HG03439 (cell line): ENCODE results near the gene GPC5.
"Not testable (repeated sequence)": the region's sequence is repeated elsewhere in the genome, so short reads cannot be mapped to it uniquely, and the experiment has no call there.

Source experiments
- ATAC-seq: cut with Tn5 transposase; IDR thresholded peaks from one replicate; pipeline ENCODE4 v1.9.1; 2021; ENCODE audit warnings: mild to moderate bottlenecking, moderate library complexity; ENCODE audit not compliant: unreplicated experiment

GPC5 gene

GRCh38 chr13:91764527-91764926 is 366.1 kb downstream of the GPC5 start:
- no peak for ATAC-seq

DNA sequence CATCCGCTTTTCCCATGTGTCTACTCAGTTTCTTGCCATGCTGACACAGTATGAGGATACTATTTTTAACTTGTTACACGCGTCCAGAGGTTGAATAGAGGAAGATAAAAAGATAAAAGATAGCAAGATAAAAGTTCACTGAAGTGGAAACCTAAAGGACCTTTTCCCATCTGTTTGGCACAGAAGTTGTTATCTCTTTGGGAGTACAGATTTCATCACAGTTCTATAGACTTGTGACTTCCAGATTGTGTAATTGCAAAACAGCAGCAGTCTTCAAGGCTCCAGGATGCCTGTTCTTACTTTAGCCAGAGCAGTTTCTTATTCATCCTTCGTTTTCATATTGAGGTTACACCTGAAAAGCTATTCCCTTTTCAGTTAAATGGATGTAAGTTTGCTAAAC is 369.2 kb downstream of the GPC5 start:
- ATAC-seq: no peak

GRCh38 chr13:91768746-91769145 is 370.3 kb downstream of the GPC5 start:
- no peak for ATAC-seq

GRCh38 chr13:91771229-91771628 is 372.8 kb downstream of the GPC5 start:
- no peak for ATAC-seq

GRCh38 chr13:91773591-91774227 is 375.3 kb downstream of the GPC5 start:
- no peak for ATAC-seq

- no peak for ATAC-seq
Observed at GRCh38 chr13:91774397-91774796, 376.0 kb downstream of the GPC5 start.

- no peak for ATAC-seq
Observed at GRCh38 chr13:91776611-91777193, 378.3 kb downstream of the GPC5 start.

GRCh38 chr13:91778123-91778522 is 379.7 kb downstream of the GPC5 start:
- ATAC-seq: no peak

DNA sequence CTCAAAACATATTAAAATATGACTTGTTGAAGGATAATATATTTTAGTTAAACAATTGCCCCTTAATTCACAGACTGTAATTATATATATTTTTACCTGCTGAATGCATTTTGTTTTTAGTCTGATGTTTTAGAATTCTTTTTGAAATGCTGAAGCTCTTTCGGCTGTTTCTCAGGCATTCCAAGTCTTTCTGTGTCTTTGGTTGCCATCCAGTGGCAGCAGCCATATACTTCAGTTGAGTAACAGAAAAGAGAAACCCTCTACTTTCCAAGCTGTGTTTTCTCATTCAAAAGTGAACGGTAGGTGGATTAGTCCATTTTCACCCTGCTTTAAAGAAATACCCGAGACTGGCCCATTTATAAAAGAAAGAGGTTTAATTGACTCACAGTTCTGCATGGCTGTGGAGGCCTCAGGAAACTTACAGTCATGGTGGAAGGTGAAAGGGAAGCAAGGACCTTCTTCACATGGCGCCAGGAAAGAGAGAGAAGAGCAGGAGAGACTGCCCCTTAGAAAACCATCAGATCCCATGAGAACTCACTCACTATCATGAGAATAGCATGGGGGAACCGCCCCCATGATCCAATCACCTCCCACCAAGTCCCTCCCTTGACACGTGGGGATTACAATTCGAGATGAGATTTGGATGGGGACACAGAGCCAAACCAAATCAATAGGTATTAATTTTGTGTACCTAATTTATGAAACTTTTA is 383.7 kb downstream of the GPC5 start:
- not testable (repeated sequence) for ATAC-seq

DNA sequence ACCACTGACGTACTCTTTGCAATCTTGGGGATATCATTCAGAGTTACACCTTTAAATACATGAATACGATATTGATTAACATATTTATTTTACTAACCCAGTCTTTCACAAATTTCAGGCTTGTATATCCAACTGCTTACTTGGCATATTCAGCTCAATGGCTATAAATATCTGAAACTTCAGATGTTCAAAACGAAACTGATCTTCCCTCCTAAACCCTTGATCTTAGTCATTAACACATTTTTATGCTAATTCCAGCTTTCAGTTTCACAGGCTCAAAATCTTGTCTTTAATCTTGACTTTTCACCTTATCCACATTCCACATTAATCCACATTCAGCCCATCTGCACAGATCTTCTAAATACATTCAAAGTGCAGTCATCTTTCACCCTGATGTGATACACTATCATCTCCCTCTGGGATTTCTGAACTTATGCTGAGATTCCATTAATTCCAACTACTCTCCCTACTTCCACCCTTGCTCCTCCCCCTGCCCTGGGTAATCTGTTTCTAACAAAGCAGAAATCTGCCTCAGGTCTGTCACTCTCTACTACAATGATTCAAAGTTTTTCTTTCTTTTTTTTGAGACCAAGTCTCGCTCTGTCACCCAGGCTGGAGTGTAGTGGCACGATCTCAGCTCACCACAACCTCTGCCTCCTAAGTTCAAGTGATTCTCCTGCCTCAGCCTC is 387.2 kb downstream of the GPC5 start:
- peak; percentile 83 for ATAC-seq

DNA sequence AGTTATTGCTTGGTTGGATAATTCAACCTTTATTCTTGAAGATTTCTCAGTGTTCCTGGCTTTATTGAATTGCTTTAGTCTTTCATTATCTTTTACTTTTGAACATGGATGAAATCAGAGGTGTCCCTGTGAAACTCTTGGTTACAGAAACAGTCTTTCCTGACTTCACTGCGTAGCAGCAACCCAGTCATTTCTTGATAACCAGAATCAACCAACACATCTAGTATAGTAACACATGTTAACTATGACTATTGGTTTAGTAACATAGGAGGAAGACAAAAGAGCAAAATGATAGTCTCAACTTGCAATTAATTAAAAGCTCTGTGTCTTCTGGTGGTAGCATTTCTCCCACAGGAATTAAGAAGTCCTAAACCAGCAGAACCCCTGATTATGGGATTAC is 393.6 kb downstream of the GPC5 start:
- no peak for ATAC-seq

DNA sequence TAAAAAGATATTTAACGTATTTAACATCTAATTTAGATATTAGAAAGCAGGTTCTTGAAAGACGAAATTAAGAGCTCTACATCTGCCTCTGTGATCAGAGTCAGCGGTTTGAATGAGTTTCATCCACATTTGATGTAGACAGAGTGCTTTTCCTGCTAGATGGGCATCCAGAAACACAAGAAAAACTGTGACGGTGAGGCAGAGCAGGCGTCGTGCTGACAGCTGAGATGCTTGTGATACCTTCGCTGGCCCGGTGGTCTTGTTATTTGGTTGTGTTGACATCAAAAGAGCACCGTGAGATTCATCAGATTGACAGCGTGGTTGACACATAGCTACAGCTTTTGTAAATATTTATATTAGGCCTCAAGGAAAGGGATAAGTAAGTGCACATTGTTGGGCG is 399.1 kb downstream of the GPC5 start:
- no peak for ATAC-seq

- not testable (repeated sequence) for ATAC-seq
Observed at GRCh38 chr13:91798338-91798737, 399.9 kb downstream of the GPC5 start.

DNA sequence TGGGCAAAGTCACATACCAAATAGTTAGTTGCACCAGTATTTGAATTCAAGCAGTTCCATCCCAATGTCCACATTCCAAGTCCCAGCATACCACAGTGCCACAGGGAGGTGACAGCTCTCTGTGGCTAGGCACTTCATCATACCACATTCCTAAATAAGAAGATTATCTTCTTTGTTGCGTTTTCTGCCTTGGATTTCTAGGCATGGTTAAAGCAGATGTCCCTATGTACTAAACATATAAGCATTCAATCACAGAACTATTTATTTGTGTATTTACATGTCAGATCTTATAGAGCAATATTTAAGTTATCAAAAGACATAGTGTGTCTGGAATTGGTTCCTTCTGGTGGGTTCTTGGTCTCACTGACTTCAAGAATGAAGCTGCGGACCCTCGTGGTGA is 403.4 kb downstream of the GPC5 start:
- not testable (repeated sequence) for ATAC-seq

DNA sequence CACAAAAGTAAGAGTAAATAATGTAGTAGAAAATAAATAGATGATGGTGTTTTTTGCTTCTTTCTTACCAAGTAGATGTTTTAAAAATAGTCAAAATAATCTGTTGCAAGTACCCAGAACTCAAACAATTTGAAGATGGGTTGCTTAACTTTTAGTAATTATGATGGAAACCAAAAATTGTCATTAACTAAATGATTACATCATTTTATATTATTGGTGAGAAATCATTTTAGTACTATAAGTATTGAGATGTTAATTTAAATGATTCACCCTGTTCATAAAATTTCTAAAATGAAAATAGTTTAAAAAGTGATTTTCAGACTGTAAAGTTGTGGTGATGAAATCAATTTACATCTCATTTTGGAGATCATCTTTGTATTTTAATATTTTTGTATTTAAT is 404.5 kb downstream of the GPC5 start:
- ATAC-seq: no peak

DNA sequence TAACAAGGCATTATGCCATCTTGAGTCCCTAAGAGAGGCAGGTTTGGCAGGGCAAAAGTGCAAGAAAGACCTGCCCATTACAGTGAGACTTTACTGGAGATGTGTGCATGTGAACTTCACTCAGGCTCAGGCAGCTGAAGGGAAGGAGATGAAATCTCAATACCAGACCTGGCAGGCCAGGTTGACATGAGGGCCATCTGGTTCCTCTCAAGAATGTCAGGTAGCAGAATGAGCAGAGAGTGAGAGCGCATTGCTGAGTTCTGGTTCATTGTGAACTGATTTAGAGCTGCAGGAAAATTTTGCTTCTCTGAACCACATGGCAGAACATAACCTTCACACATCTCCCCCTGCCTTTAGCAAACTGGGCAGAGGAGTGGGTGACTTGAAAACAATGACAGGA is 406.3 kb downstream of the GPC5 start:
- ATAC-seq: no peak

DNA sequence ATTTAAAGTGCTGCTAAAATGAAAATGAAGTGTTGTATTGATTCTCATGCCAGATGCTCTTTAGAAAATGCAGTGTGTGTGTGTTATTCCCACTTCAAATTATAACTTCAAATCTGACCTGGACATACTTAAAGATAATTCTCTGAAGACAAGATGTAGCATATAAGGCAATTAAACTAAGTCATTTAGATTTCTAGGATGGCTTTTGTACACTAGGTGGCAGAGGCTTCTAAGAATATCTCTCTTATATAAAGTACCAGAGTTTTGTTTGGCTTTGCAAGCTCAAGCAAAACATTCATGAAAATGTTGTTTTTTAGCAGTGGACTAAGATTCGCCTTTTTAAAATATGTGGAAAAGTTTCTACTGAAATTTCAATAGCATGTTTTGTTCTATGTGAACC is 407.2 kb downstream of the GPC5 start:
- no peak for ATAC-seq

DNA sequence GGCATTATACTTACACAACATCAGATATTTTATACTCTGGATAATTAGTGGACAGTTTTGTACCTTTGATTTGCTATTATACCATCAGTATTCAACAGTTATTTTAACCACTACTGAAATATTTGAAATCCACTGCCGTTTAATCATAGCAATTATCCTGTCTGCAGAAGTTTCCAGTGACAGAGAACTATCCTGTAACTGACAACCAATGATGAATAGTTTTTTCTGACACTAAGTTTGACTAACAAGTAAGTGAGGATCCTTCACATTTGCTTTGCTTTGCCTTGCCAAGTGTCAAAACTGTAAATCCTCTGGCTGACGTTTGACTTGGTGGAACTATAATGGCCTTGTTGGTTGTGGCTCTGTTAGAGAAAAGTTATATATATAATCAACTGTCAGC is 410.7 kb downstream of the GPC5 start:
- ATAC-seq: no peak

- ATAC-seq: no peak
Observed at GRCh38 chr13:91813253-91813652, 414.8 kb downstream of the GPC5 start.

DNA sequence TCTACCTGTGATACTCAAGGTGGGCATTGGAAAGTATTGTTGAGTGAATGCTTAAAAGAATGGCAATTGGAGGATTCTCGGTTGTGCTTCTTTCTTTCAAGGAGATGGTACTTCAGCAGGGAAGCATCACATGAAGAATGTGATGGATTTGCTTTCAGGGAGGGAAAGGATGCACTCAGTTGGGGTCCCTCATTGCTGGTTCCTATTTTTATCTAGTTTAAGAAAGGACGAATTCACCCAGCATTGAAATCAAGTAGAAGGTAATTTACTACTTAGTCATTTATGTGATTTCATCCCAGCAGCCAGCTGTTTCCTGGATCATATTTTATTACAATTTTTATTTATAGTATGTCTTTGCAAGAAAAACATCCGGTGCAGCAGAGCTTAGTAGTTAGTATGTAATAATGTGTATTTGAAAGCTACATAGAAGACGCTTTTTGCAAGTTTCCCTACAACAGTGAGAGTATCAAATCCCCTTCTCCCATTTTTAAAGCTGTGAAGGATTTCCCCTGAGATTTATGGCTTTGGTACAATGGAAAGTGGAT is 417.9 kb downstream of the GPC5 start:
- ATAC-seq: no peak

DNA sequence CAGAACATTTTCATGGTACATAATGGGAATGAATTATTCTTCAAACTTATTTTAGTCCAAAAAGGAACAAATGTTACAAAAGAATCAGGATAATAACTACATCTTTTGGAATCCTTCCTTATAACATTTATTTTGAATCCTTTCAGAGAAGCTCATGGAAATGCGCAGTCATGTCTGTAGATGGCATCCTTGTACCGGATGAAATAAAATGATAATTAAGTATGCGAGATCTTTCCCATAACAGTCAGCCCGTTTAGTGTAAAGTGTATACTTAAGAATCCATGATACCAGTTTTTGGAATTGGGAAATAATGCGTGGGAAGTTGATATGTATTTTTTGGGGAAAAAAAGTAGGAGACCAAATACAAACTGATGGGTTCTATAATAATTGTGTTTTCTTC is 418.8 kb downstream of the GPC5 start:
- no peak for ATAC-seq

GRCh38 chr13:91824416-91824815 is 426.0 kb downstream of the GPC5 start:
- ATAC-seq: no peak
